Fibroblast of lung (primary cell): ENCODE measurements around the gene PREP. TPM values are rescaled to one million over a fixed set of nuclear protein-coding genes. Genes with fewer than 3 reads are reported as not detected.
"Not testable (repeated sequence)": the region's sequence is repeated elsewhere in the genome, so short reads cannot be mapped to it uniquely, and the experiment has no call there.

Experiments
- DNase-seq, 2 donors: peaks; one replicate each; pipeline versions ENCODE4 v3.0.0 to v3.0.0-alpha.2; 2010; ENCODE audit warnings: low read depth in 2 of 2
- H2AFZ ChIP-seq: 2 replicates; pipeline ENCODE4 v1.5.1; 2012; ENCODE audit warnings: low read length, control low read depth, inconsistent platforms
- H3K27ac ChIP-seq: 2 replicates; pipeline ENCODE4 v1.5.1; 2011; ENCODE audit warnings: low read length, control low read depth; ENCODE audit not compliant: insufficient read depth
- H3K27me3 ChIP-seq: 2 replicates; pipeline ENCODE4 v1.5.1; 2011; ENCODE audit warnings: mild to moderate bottlenecking, low read length; ENCODE audit not compliant: control insufficient read depth, insufficient read depth
- H3K36me3 ChIP-seq: 2 replicates; pipeline ENCODE4 v1.5.1; 2011; ENCODE audit warnings: low read length; ENCODE audit not compliant: control insufficient read depth, insufficient read depth
- H3K4me1 ChIP-seq: 2 replicates; pipeline ENCODE4 v1.5.1; 2011; ENCODE audit warnings: low read length; ENCODE audit not compliant: control insufficient read depth, insufficient read depth; ENCODE audit errors: extremely low read depth
- H3K4me2 ChIP-seq: 2 replicates; pipeline ENCODE4 v1.5.1; 2011; ENCODE audit warnings: low read length, control low read depth; ENCODE audit not compliant: insufficient read depth; ENCODE audit errors: extremely low read depth
- H3K4me3 ChIP-seq, 4 experiments: fragments of 200-600 bp in 1 of 4; sonication (generic) in 1 of 4; replicated peaks in 1 of 4; 2 replicates each; pipeline ENCODE4 v1.5.1; 2011 to 2016; ENCODE audit warnings: low read length in 4 of 4, low read depth in 3 of 4, mild to moderate bottlenecking in 3 of 4, control low read depth in 2 of 4, inconsistent platforms in 1 of 4, mixed read lengths in 1 of 4; ENCODE audit not compliant: insufficient read depth in 1 of 4; ENCODE audit errors: control extremely low read depth in 1 of 4
- H3K79me2 ChIP-seq: 2 replicates; pipeline ENCODE4 v1.5.1; 2012; ENCODE audit warnings: mild to moderate bottlenecking, low read length, inconsistent platforms; ENCODE audit not compliant: control insufficient read depth, insufficient read depth
- H3K9ac ChIP-seq: 2 replicates; pipeline ENCODE4 v1.5.1; 2011; ENCODE audit warnings: mild to moderate bottlenecking, low read length, control low read depth; ENCODE audit not compliant: insufficient read depth
- H3K9me3 ChIP-seq: 2 replicates; pipeline ENCODE4 v1.5.1; 2012; ENCODE audit warnings: low read depth, low read length; ENCODE audit not compliant: control insufficient read depth, insufficient read depth
- H4K20me1 ChIP-seq: 2 replicates; pipeline ENCODE4 v1.5.1; 2011; ENCODE audit warnings: low read length; ENCODE audit not compliant: control insufficient read depth, insufficient read depth; ENCODE audit errors: extremely low read depth
- EZH2 ChIP-seq: IDR thresholded peaks from 2 replicates; pipeline ENCODE4 v1.5.1; 2012; ENCODE audit warnings: low read length, control low read depth, mild to moderate bottlenecking; ENCODE audit errors: missing control alignments
- polyA plus RNA-seq, 2 donors: library from polyadenylated mRNA; depleted of rRNA in 1 of 2; stranded (reverse) in 1 of 2; unstranded in 1 of 2; fragments of >200 nt; gene quantifications; 2 replicates each; pipeline ENCODE4 v1.2.1, GENCODE V29; 2011 to 2012; ENCODE audit warnings: missing spikeins in 1 of 2
- total RNA-seq: library from RNA; depleted of rRNA; stranded (reverse); fragments of >200 nt; gene quantifications from 2 replicates; pipeline ENCODE4 v1.2.1, GENCODE V29; 2014
- TF ChIP-seq, protein P1 (sequence below), 2 donors: IDR thresholded peaks in 1 of 2; conservative IDR thresholded peaks in 1 of 2; 1 replicate in 1 of 2; 2 replicates in 1 of 2; pipeline ENCODE4 v1.5.1; 2011 to 2012; ENCODE audit warnings: low read length in 2 of 2, control low read depth in 1 of 2, inconsistent platforms in 1 of 2, low read depth in 1 of 2, mild to moderate bottlenecking in 1 of 2

The PREP gene
- total and polyA plus RNA-seq, 2 donors (not counting 1 experiment from before 2014, with no cell fraction given): 18.3 to 30.7 TPM

DNA sequence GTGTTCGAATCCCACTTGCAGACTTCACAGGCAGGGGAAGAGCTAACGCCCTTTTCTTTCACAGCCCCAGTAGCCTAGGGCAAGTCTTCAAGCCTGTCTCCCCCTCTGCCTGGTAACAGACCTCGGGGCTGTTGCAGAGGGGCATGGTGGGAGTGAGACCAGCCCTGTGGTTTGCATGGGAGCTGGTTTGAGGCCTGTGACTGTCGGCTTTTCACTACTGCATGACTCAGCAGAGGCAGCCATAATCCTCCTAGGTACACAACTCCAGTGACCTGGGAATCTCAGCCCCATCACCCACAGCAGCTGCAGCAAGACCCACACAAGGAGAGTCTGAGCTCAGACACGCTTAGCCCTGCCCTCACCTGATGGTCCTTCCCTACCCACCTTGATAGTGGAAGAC is 167.7 kb downstream of the PREP start:
- Histone ChIP-seq H2AFZ (no peak overlapping the region), H3K79me2 (no peaks in the 10 kb centered on the region), H3K4me3 (no peak overlapping the region), H3K9me3 (no peaks in the 10 kb centered on the region), H3K36me3 (no peaks in the 10 kb centered on the region), H4K20me1 (no peaks in the 10 kb centered on the region), H3K4me1 (no peaks in the 10 kb centered on the region), H3K27me3 (no peaks in the 10 kb centered on the region), H3K9ac (no peak overlapping the region), H3K4me2 (no peak overlapping the region), H3K27ac (no peak overlapping the region)
- TF ChIP-seq, protein P1, sequence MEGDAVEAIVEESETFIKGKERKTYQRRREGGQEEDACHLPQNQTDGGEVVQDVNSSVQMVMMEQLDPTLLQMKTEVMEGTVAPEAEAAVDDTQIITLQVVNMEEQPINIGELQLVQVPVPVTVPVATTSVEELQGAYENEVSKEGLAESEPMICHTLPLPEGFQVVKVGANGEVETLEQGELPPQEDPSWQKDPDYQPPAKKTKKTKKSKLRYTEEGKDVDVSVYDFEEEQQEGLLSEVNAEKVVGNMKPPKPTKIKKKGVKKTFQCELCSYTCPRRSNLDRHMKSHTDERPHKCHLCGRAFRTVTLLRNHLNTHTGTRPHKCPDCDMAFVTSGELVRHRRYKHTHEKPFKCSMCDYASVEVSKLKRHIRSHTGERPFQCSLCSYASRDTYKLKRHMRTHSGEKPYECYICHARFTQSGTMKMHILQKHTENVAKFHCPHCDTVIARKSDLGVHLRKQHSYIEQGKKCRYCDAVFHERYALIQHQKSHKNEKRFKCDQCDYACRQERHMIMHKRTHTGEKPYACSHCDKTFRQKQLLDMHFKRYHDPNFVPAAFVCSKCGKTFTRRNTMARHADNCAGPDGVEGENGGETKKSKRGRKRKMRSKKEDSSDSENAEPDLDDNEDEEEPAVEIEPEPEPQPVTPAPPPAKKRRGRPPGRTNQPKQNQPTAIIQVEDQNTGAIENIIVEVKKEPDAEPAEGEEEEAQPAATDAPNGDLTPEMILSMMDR (conservative IDR thresholded peaks at IDR 0.05 in 1 of 2, IDR thresholded peaks at IDR 0.05 in 1 of 2; ENCODE audit: low read depth in 1 of 2, low read length in 2 of 2): no peak
- TF ChIP-seq EZH2: no peak
- DNase-seq: no peak

DNA sequence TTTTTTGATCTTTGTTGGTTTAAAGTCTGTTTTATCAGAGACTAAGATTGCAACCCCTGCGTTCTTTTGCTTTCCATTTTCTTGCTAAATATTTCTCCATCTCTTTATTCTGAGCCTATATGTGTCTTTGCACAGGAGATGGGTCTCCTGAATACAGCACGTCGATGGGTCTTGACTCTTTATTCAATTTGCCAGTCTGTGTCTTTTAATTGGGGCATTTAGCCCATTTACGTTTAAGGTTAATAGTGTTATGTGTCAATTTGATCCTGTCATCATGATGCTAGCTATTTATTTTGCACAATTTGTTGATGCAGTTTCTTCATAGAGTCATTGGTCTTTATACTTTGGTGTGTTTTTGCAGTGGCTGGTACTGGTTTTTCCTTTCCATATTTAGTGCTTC is 171.1 kb downstream of the PREP start:
- H3K9ac ChIP-seq, DNase-seq, H3K9me3 ChIP-seq, H3K4me1 ChIP-seq, H3K79me2 ChIP-seq, H3K27ac ChIP-seq, H2AFZ ChIP-seq, H3K36me3 ChIP-seq, H4K20me1 ChIP-seq, H3K4me3 ChIP-seq, H3K4me2 ChIP-seq, H3K27me3 ChIP-seq: not testable (repeated sequence)

Other genes with a start within 250 kb of the PREP start
- 6.7 and 14.2 TPM in 2 replicates for gene POPDC3, start 223.1 kb downstream of the PREP start, total RNA-seq
- gene POPDC3, start 223.1 kb downstream of the PREP start, polyA plus RNA-seq: 18.1 and 18.6 TPM in 2 replicates